OCI-LY7 (cell line): ENCODE results near the gene QSOX1.

ENCODE experiments used
- EZH2phosphoT487 ChIP-seq: fragments of 200-600 bp; sonication (generic); IDR thresholded peaks from 2 replicates; pipeline ENCODE4 v1.6.1; 2018; ENCODE audit warnings: low read depth, borderline replicate concordance, mild to moderate bottlenecking, mixed run types, antibody characterized with exemption, low read length, moderate library complexity, mixed read lengths
- TF ChIP-seq, protein P1 (sequence below): fragments of 200-600 bp; sonication (generic); conservative IDR thresholded peaks from 2 replicates; pipeline ENCODE4 v1.5.1; 2014; ENCODE audit warnings: mild to moderate bottlenecking, antibody characterized with exemption, low read length, moderate library complexity, mixed read lengths

DNA sequence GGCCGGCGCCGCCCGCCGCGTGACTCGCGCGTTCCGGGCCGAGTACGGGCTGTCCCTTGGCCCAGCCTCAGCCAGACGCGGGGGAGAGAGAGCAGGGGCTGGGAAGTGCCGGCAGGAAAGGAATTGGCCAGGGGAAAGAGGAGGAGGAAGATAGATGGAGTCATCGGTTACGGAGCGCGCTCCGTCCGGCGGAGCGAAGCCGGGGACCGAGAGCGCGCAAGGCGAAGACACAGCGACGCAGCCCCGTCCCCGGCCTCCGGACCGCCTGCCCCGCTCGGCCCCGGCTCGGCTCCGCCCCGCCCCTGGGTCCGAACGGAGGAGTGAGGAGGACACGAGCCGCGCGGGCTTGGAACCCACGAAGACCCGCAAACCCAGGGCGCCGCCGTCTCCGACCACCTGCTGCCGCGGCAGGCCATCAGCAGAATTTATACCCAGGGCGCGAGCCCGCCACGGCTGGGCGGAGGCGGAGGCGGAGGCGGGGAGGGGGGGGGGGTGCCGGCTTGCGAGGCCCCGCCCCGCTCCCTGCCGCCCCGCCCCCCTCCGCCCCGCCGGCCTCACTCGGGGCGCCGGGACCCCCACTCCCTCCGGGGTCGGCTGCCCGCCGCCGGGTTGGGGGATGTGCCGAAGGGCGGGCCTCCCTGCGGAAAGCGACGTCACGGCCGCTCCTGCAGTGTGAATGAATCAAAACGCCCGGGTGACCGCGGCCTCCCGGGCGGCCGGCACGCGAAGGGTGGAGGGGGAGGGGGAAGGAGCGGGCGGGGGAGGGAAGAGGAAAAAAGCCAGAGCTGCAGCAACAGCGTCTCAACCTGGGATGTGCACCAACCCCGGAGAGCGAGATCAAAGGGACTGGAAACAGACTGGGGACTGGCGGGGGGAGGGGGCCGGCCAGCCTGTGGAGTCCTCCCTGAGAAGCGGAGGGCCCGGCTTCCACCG lies 75.1 kb downstream of the QSOX1 start, which contains the start of gene LHX4:
- TF ChIP-seq, protein P1, sequence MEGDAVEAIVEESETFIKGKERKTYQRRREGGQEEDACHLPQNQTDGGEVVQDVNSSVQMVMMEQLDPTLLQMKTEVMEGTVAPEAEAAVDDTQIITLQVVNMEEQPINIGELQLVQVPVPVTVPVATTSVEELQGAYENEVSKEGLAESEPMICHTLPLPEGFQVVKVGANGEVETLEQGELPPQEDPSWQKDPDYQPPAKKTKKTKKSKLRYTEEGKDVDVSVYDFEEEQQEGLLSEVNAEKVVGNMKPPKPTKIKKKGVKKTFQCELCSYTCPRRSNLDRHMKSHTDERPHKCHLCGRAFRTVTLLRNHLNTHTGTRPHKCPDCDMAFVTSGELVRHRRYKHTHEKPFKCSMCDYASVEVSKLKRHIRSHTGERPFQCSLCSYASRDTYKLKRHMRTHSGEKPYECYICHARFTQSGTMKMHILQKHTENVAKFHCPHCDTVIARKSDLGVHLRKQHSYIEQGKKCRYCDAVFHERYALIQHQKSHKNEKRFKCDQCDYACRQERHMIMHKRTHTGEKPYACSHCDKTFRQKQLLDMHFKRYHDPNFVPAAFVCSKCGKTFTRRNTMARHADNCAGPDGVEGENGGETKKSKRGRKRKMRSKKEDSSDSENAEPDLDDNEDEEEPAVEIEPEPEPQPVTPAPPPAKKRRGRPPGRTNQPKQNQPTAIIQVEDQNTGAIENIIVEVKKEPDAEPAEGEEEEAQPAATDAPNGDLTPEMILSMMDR = no peak
- TF ChIP-seq EZH2phosphoT487 = no peak
